GM21619 (cell line): ENCODE measurements around the gene LTBP3.

Experiments
- ATAC-seq: cut with Tn5 transposase; IDR thresholded peaks from one replicate; pipeline ENCODE4 v1.9.1; 2021; ENCODE audit not compliant: unreplicated experiment

Gene LTBP3

DNA sequence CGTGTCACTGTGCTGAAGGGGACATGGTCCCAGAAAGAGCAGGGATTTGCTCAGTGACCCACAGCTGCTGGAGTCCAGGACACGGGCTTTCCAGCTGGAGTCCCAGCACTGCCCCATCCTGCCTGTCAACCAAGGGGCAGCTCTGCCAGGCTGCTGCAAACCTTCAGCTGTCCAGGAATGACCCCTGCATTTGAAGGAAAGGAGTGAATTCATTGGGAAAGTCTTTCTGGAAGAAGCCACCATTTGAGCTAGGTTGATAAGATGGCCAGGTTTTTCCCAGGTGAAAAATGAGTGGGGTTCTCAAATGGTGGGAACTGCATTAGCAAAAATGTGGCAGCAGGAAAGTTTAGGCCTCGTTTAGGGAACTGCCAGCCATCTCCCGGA is 28.1 kb upstream of the LTBP3 start:
- ATAC-seq, result no peak

DNA sequence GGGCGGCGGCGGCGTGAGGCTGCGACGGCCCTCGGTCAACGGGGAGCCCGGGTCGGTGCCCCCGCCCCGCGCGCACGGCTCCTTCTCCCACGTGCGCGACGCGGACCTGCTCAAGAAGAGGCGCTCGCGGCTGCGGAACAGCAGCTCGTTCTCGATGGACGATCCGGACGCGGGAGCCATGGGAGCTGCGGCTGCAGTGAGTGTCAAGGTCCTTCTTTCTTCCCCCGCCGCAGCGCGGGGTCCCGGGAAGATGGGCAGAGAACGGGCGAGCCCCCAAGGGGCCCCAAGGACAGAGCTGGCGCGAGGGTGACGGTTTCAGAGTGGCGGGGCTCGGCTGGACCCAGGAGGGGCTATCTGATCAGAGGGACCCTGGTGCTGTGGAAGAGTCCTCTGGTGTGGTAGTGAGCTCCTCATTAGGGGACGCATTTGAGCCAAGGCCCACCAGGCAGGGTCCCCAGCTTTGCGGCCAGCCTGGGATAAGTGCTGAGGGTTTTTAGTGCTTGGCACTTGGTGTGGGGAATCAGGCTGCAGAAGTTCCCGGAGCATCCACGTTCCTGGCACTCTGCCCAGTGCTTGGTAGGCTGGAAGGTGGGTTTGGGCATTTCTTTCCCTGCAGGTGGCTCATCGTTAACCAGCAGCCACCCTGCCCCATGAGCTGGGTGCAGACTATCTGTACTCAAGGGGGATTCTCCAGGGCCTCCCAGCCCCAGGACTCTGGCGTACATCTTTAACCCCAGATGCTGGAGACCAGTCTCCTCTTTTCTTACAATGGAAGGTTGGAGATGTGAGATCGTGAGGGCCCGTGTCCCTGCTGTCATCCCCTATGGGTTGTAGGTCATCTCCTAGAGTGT is 27.5 kb upstream of the LTBP3 start:
- ATAC-seq, result no peak

GRCh38 chr11:65584723-65585171 is 26.6 kb upstream of the LTBP3 start:
- no peak for ATAC-seq

DNA sequence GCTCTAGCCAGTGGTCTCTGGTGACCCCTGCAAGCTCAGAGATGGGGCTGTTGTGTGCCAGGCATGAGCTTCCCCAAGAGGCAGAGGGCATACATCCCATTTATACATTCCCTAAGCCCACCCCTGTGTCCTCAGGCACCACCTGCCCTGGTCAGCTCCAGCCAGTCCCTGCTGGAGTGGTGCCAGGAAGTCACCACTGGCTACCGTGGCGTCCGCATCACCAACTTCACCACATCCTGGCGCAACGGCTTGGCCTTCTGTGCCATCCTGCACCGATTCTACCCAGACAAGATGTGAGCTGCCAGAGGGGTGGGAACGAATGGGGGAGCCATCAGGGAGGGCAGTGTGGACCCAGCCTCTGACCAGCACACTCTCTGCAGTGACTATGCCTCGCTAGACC is 25.9 kb upstream of the LTBP3 start:
- no peak for ATAC-seq

DNA sequence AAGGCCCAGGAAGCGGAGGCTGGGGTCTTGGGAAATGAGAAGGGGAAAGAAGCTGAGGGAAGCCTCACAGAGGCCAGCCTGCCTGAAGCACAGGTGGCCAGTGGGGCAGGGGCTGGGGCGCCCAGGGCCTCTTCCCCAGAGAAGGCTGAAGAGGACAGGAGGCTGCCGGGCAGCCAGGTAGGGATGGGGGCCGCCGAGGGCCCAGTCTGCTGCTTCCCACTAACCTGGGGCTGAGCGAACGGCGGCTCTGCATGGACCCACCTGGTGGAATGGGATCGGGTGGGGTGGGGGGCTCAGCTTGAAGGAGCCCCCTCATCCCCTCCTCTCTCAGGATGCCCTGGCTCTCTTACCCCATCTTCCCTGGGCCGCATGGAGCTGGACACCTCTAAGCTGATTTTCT is 25.4 kb upstream of the LTBP3 start:
- no peak for ATAC-seq

DNA sequence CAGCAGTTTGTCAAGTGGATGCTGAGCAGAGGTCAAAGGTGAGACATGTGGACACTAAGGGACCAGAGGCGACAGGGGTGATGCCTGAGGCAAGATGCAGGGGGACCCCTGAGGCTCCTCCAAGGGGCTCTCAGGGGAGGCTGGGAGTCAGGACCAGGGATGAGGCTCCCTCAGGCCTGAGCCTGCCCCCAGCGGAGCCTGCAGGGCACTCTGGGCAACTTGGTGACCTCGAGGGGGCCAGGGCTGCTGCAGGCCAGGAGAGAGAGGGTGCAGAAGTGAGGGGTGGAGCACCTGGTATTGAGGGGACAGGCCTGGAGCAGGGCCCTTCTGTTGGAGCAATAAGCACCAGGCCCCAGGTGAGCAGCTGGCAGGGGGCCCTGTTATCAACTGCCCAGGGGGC is 23.8 kb upstream of the LTBP3 start:
- ATAC-seq, result no peak

GRCh38 chr11:65580756-65581155 is 22.6 kb upstream of the LTBP3 start:
- ATAC-seq, result no peak

GRCh38 chr11:65580031-65580692 is 22.0 kb upstream of the LTBP3 start:
- ATAC-seq, result no peak

DNA sequence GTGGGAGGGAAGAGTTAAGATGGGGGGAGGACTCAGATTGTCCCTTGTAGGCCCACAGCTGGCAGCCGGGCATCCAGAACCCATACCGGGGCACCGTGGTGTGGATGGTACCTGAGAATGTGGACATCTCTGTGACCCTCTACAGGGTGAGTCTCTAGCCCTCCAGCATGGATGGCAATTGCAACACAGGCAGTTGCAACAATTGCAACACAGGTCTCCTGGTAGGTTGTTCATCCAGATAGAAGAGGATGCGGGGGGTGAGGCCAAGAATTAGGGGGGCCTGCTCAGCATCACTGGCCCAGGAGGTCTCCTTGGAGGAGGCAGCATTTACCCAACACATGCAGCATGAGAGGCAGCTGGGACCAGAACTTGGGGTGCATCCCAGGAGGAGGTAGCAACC is 21.1 kb upstream of the LTBP3 start:
- no peak for ATAC-seq

GRCh38 chr11:65578667-65579066 is 20.5 kb upstream of the LTBP3 start:
- ATAC-seq, result no peak

DNA sequence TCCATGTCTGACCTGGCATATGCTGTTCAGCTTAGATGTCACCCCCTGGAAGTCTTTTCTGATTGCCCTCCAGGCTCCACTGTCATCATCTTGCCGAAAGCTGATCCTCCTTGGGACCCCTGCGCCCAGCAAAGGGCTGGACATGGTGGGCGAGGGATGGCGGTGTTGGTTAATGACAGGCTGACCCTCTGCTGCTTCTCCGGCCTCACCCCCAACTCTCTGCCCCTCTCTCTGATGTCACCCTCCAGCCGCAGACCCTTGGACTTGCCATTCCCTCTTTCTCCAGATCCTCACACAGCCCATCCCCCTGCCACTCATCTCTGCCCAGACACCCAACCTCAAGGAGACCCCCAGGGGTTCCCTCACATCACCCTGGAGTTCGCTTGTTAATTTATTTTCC is 20.0 kb upstream of the LTBP3 start:
- no peak for ATAC-seq

DNA sequence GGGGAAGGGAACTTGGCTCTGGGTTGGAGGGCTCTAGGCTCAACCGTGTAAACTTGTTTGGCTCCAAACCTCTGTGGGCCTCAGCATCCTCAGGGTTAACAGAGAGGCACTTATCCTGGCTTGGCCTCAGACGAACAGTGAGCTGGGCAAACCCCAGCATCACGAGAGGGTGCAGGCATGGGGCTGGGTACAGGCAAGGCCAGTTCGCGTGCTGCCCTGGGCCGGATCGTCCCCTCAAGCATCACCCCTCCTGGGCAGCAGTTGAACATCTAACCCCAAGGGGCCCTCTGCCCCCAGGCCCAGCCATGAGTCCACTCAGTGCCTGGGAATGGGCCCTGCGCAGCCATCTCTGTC is 19.6 kb upstream of the LTBP3 start:
- ATAC-seq, result no peak

DNA sequence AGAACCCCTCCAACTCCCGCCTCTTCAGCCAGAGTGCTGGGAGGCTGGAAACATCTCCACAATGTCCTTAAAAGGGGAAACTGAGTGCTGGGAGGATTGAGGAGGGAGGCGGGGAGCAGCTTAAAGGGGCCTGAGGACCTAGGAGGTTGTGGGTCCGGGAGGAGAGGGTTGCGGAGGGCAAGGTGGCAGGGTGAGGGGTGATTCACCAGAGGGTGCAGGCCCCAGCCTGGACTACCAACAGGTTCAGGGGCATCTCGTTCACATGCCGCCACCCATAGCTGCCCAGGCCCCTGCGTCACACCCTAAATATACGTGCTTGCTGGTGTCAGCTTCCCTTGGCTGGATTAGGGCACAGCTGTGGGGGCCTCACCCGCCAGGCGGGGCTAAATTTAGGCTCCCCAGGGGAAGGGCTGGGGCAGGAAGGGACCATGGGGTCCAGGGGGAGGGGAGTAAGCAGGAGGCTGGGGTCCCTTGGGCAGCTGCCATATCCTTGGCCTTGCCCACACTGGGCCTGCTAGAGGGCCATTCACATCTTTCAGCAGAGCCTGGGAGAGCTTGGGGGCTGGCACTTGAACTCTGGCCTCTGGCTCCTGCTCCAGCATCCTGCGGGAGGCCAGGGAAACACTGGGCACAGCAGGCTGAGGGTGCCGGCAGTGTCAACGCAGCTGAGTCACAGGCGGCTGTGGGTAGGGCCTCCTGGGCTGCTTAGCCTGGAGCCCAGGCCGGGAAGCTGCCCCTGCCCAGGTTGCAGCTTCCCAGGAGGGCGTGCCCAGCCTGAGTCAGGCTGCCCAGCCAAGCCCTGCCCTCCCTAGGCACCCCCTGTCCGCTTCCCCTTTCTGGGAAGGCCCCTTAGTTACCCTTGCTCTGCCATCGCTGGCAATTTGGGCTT is 19.0 kb upstream of the LTBP3 start:
- no peak for ATAC-seq

DNA sequence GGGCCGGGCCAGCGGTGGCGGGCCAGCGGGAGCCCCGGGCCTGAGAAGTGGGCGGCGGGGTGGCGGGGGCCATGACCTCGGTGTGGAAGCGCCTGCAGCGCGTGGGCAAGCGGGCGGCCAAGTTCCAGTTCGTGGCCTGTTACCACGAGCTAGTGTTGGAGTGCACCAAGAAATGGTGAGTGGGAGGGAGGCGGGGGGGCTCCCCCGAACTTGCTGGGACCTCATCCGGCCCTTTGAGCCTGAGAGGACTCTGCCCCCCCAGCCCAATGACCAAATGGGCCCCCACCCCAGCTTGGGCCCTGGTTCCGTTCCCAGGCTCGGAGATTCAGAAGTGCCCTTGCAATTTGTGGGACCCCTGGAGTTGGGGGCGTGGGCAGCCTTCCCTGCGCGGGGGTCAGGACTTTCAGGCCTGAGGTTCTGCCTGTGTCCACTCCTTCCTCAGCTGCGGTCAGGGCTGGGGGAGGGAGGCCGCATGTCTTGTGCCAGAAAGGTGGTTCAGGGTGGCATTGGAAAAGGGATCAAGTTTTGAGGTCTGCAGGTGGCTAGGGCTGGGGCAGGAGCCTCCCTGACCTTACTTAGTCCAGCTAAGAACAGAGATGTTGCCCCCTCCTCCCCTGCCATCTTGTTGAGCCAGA is 18.2 kb upstream of the LTBP3 start:
- no peak for ATAC-seq

- ATAC-seq, result no peak
These were observed 17.5 kb upstream of the LTBP3 start, which contains the start of gene EHBP1L1 for GRCh38 chr11:65575568-65576231. Gene EHBP1L1 (plus strand): TSS chr11:65576053. CDS start chr11:65576303, 250 bp downstream.

DNA sequence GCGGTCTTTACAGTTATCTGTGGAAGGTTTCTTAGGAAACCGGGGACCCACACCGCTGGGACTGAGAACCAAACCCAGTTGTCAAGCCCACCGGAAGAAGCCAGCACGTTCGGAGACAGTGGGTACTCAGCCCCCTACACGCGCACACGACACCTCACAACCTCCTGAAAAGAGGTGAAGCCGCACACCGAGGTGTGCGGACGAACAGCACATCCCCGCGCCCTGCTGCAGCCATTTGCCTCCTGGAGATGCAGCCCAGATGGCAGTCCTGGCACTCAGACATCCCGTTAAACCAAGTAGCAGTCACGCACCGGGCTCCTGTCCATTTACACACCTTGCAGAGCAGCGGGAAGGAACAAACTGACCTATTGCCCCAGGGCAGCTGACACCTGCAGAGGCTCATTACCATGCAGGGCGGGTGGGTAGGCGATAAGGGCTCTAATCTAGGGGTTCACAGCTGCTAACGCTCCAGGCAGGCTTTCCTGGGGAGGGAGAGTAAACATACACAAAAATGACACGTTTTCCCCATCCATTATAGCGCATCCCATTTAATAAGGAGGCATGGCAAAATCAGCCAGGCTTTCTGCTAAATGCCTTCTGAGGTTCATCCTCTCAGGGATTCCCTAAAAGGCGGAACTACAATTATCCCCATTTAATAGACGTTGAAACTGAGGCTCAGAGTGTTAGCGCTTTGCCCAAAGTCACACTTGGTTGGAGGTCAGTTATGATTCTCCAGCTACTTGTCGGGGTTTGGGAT is 16.8 kb upstream of the LTBP3 start:
- ATAC-seq, result no peak

DNA sequence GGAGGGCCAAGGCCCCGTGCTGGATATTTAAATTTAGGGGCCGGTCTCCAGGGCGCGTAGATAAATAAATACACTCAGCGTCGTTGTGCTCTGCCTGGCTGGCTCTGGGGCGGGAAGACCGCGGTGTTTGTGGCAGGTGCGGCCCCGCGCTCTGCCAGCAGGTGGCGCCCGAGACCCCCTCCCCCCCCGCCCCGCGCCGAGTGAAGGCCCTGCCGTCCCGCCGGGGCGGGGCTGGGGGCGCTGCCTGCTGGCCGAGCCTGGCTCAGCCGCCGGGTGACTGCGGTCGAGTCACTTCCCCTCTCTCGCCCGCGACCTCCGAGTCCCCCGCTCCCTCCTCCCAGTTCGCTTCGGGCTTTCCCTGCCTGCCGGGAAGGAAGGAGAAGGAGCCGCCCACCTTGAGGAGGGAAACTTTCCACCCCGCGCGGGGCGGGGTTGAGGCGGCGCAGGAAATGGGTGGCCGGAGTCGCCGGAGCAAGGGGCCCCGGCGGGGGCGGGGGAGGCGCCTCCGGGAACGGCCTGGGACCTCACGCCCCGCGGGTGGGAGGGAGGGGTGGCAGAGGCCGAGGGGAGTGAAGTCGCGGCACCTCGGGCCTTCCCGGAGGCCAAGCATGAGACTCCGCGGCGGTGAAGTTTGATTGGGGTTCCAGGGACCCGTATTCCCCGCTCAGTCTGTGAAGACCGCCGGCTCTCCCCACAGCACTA is 16.1 kb upstream of the LTBP3 start:
- ATAC-seq, result peak; percentile 23

GRCh38 chr11:65573391-65574079 is 15.4 kb upstream of the LTBP3 start:
- no peak for ATAC-seq
